Measurements from ENCODE around the gene TLR5. TPM values are rescaled to one million over a fixed set of nuclear protein-coding genes. Genes with fewer than 3 reads are reported as not detected.

TLR5 gene
- total RNA-seq, 2 experiments from 2014 or later = 0.11 to 0.38 TPM

DNA sequence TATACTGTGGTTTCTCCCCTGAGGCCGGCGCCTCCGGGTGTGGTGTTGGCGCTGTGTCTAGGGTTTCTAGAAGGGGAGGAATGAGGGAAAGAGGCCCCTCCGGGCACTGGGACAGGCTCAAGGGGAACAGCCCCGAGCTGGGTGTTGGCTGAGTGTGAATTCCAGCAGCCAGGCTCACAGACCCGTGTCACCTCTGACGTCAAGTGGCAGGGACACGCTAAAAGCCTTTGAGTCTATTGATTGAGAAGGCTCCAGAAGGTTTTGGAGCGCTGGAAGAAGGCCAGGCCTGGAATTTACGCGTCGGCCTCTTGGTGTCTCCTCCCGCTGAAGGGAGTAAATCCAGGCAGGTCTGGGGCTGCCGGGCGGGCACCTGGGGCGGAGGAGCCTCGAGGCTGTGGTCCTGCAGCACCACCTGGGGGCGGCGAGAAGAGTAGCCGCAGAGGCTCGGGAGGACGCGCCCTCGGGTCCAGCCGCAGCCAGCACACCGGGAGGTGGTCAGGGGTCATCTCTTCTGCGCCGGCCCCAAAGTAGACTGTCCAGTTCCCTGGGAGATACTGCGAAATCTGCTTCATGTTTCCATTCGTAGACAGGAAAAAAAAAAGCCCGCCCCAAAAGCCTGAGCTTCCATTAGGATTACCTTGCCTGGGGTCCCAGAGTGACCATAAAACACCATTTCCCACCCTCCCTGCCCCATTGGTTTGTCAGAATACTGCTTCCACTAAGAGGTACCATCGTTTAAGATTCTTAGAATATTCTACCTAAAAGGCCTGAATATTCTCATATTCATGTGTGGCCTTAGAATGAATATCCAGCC, 61.7 kb downstream of the TLR5 start:
- intact Hi-C loops (cut with micrococcal nuclease) = loop anchor here (2.0 to 10.0 kb wide), 3 partner anchors 291 to 617 kb away; no protein-coding TSS in a partner anchor
- no peaks in the 10 kb centered on the region for H3K9me3 Mint-ChIP-seq
- no peaks in the 10 kb centered on the region for H3K4me1 Mint-ChIP-seq (ENCODE audit: low read depth)
- H3K4me3 Mint-ChIP-seq = peak overlapping the region; percentile 56
- no peaks in the 10 kb centered on the region for H3K36me3 Mint-ChIP-seq (ENCODE audit: low read depth)
- peak; percentile 81 for DNase-seq
- H3K27me3 Mint-ChIP-seq = no peaks in the 10 kb centered on the region
- no peak overlapping the region for H3K27ac Mint-ChIP-seq
- peak; percentile 100 for ATAC-seq
- ChIA-PET POLR2A (no interaction called here), CTCF (interaction anchor here (0.6 to 2.5 kb wide), 16 partner anchors 8 to 447 kb away, joined by 3 to 10 read pairs (median 4); no protein-coding TSS in a partner anchor)
- TF ChIP-seq CTCF (IDR thresholded peaks at IDR 0.05) = peak; percentile 94

- ChIA-PET POLR2A (no interaction called here), CTCF (no interaction called here)
- intact Hi-C loops (cut with micrococcal nuclease) = no loop called here
These were observed 63.5 kb downstream of the TLR5 start for GRCh38 chr1:223079498-223079897.

DNA sequence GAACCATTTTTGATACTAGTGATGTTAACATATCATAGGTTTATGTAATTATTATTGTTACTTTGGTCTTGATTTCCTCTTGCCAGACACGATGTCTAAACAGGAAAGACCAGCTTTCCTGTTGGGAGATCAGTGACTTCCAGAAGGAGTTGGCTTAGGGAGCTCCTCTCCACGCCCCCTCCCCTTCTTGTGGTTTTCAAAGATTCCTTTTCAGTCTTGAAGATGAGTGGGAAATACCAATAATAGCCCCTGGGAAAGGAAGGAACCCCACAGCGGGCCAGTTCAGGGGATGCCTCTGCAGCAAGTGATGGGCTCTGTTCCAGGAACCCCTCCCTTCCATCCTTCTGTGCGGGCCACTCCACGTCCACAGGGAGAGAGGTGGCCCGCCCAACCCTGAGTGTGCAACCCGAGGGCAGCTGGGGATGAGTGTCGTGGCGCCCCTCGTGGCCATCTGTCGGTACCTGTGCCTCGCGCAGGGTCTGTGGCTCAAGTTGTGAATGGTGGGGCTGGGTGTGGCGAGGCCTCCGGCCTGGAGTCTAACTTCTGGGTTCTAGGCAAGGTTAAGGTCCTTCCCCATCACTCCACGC, 65.7 kb downstream of the TLR5 start:
- no peak for TF ChIP-seq CTCF (IDR thresholded peaks at IDR 0.05)
- H3K27ac Mint-ChIP-seq = no peak overlapping the region
- H3K4me3 Mint-ChIP-seq = no peak overlapping the region
- H3K9me3 Mint-ChIP-seq = no peaks in the 10 kb centered on the region
- ChIA-PET POLR2A (no interaction called here), CTCF (interaction anchor here (1.2 to 1.5 kb wide), 2 partner anchors 51 to 56 kb away, joined by 3 to 6 read pairs; no protein-coding TSS in a partner anchor)
- ATAC-seq (no peak), DNase-seq (no peak)
- intact Hi-C loops (cut with micrococcal nuclease) = no loop called here
- H3K27me3 Mint-ChIP-seq = peaks cover 4% of the 10 kb centered on the region
- no peaks in the 10 kb centered on the region for H3K4me1 Mint-ChIP-seq (ENCODE audit: low read depth)
- no peaks in the 10 kb centered on the region for H3K36me3 Mint-ChIP-seq (ENCODE audit: low read depth)

More at GRCh38 chr1:223079498-223079897, 63.5 kb downstream of the TLR5 start:
- TF ChIP-seq CTCF (IDR thresholded peaks at IDR 0.05) = no peak
- no peak overlapping the region for H3K4me3 Mint-ChIP-seq
- no peak for ATAC-seq
- no peaks in the 10 kb centered on the region for H3K27me3 Mint-ChIP-seq
- no peak overlapping the region for H3K27ac Mint-ChIP-seq
- no peak for DNase-seq
- H3K9me3 Mint-ChIP-seq = no peaks in the 10 kb centered on the region
- no peaks in the 10 kb centered on the region for H3K36me3 Mint-ChIP-seq (ENCODE audit: low read depth)
- H3K4me1 Mint-ChIP-seq (ENCODE audit: low read depth) = no peaks in the 10 kb centered on the region

GRCh38 chr1:223076362-223076761, 66.7 kb downstream of the TLR5 start:
- intact Hi-C loops (cut with micrococcal nuclease) = no loop called here
- TF ChIP-seq CTCF (IDR thresholded peaks at IDR 0.05) = no peak
- no peaks in the 10 kb centered on the region for H3K9me3 Mint-ChIP-seq
- H3K27me3 Mint-ChIP-seq = peaks cover 4% of the 10 kb centered on the region
- no peaks in the 10 kb centered on the region for H3K4me1 Mint-ChIP-seq (ENCODE audit: low read depth)
- H3K4me3 Mint-ChIP-seq = no peak overlapping the region
- DNase-seq = no peak
- no peak for ATAC-seq
- ChIA-PET CTCF (interaction anchor here (1.2 to 1.5 kb wide), 3 partner anchors 47 to 57 kb away, joined by 3 to 6 read pairs (median 5); no protein-coding TSS in a partner anchor), POLR2A (no interaction called here)
- no peaks in the 10 kb centered on the region for H3K36me3 Mint-ChIP-seq (ENCODE audit: low read depth)
- no peak overlapping the region for H3K27ac Mint-ChIP-seq

DNA sequence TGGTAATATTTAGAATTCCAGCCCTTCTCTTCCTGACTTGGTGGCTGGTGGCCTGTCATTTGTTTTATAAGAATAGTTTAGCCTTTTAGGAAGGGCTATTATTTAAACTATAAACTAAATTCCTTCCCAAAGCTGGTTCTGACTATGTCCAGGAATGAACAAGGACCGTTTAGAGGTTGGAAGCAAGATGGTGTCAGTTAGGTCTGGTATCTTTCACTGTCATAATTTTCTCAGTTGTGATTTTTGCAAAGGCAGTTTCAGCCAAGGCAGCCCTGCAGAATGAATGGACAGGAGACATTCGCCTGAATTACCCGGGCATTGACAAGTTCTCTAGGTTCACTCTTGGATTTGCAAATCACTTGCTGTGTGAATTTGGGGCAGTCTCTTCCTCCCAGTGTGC, 67.2 kb downstream of the TLR5 start:
- DNase-seq = no peak
- no peaks in the 10 kb centered on the region for H3K36me3 Mint-ChIP-seq (ENCODE audit: low read depth)
- H3K27ac Mint-ChIP-seq = no peak overlapping the region
- CTCF ChIA-PET = interaction anchor here (1.2 kb wide), 2 partner anchors 48 to 53 kb away, joined by 3 to 5 read pairs; no protein-coding TSS in a partner anchor
- H3K27me3 Mint-ChIP-seq = peaks cover 4% of the 10 kb centered on the region
- intact Hi-C loops (cut with micrococcal nuclease) = no loop called here
- no peaks in the 10 kb centered on the region for H3K4me1 Mint-ChIP-seq (ENCODE audit: low read depth)
- TF ChIP-seq CTCF (IDR thresholded peaks at IDR 0.05) = no peak
- no peak for ATAC-seq
- POLR2A ChIA-PET = no interaction called here
- no peaks in the 10 kb centered on the region for H3K9me3 Mint-ChIP-seq
- H3K4me3 Mint-ChIP-seq = no peak overlapping the region

Data from activated CD8-positive, alpha-beta T cell treated with anti-CD3 and anti-CD28 coated beads for 36 hours (primary cell).